ENCODE results near the gene USP9X.

USP9X gene

GRCh38 chrX:41115104-41115425, 29.8 kb downstream of the USP9X start (continued):
- TF ChIP-seq ZNF362 (tag by site-specific recombination; IDR thresholded peaks at IDR 0.05) = peak; percentile 99
- TF ChIP-seq ZFP37 (tag by site-specific recombination; IDR thresholded peaks at IDR 0.05) = 0 out of 2 replicates have a peak, but pooled peaks have one; percentile 27
- peak; percentile 40; the same call in 1 of the 2 replicates for TF ChIP-seq GFI1B (tag by site-specific recombination; IDR thresholded peaks at IDR 0.05)
- peak; percentile 34; the same call in 1 of the 2 replicates for TF ChIP-seq ZNF629 (tag by site-specific recombination; IDR thresholded peaks at IDR 0.05)
- TF ChIP-seq ZNF121 (tag by site-specific recombination; IDR thresholded peaks at IDR 0.05) = peak; percentile 100

- POLR2A ChIA-PET = interaction anchor here (1.1 kb wide), 1 partner anchor 32 kb away, joined by 6 read pairs; the partner anchor contains the start of gene USP9X
- TF ChIP-seq ZNF670 (tag by site-specific recombination; IDR thresholded peaks at IDR 0.05; ENCODE audit: low read depth) (no peak), ZNF660 (tag by site-specific recombination; IDR thresholded peaks at IDR 0.05) (peak; percentile 85), PRDM1 (tag by site-specific recombination; IDR thresholded peaks at IDR 0.05) (peak; percentile 66), MZF1 (tag by site-specific recombination; IDR thresholded peaks at IDR 0.05; ENCODE audit: borderline replicate concordance) (no peak)
Measured at GRCh38 chrX:41116948-41117347, 31.7 kb downstream of the USP9X start.

GRCh38 chrX:41118156-41118555, 32.9 kb downstream of the USP9X start:
- CTCF ChIA-PET = interaction anchor here (0.8 to 1.9 kb wide), 2 partner anchors 9 to 62 kb away, joined by 4 to 6 read pairs; no protein-coding TSS in a partner anchor
- Histone ChIP-seq H3K36me3 (ENCODE audit: control insufficient read depth in 2 of 2, insufficient read depth in 1 of 2, low read length in 2 of 2) (peaks cover under 1 to 5% of the 10 kb centered on the region in 2 experiments), H3K27ac (ENCODE audit: extremely low read depth, low read depth, low read length) (no peak overlapping the region), H3K4me3 (ENCODE audit: low read depth, low read length) (no peak overlapping the region), H3K4me1 (ENCODE audit: control insufficient read depth, insufficient read depth, low read length) (peaks cover 56% of the 10 kb centered on the region), H3K9me3 (ENCODE audit: control insufficient read depth, insufficient read depth, low read depth, low read length) (no peaks in the 10 kb centered on the region)
- TF ChIP-seq ZNF2 (tag by site-specific recombination; IDR thresholded peaks at IDR 0.05) (no peak), ZNF19 (tag by site-specific recombination; IDR thresholded peaks at IDR 0.05; ENCODE audit: low read depth) (no peak), ZNF350 (tag by site-specific recombination; IDR thresholded peaks at IDR 0.05) (no peak), KLF8 (tag by site-specific recombination; IDR thresholded peaks at IDR 0.05) (no peak), ZXDB (tag by site-specific recombination; IDR thresholded peaks at IDR 0.05) (no peak), ZNF610 (tag by site-specific recombination; IDR thresholded peaks at IDR 0.05; ENCODE audit: borderline replicate concordance) (no peak), ZNF112 (tag by site-specific recombination; IDR thresholded peaks at IDR 0.05) (no peak), ZNF843 (tag by site-specific recombination; IDR thresholded peaks at IDR 0.05) (no peak), KLF16 (tag by site-specific recombination; IDR thresholded peaks at IDR 0.05) (no peak), ZNF518A (tag by site-specific recombination; conservative IDR thresholded peaks at IDR 0.05; ENCODE audit: low read depth) (no peak), SETDB1 (IDR thresholded peaks at IDR 0.05; ENCODE audit: insufficient read length, low read length) (no peak)
- POLR2A ChIA-PET = no interaction called here

More at GRCh38 chrX:41116948-41117347, 31.7 kb downstream of the USP9X start:
- Histone ChIP-seq H3K9me3 (ENCODE audit: control insufficient read depth, insufficient read depth, low read depth, low read length) (no peaks in the 10 kb centered on the region), H3K36me3 (ENCODE audit: control insufficient read depth in 2 of 2, insufficient read depth in 1 of 2, low read length in 2 of 2) (peaks cover 0 to 4% of the 10 kb centered on the region in 2 experiments; a peak in 1 of 3 replicates), H3K27ac (ENCODE audit: extremely low read depth, low read depth, low read length) (no peak overlapping the region), H3K4me3 (ENCODE audit: low read depth, low read length) (no peak overlapping the region), H3K4me1 (ENCODE audit: control insufficient read depth, insufficient read depth, low read length) (peaks cover 60% of the 10 kb centered on the region)
- CTCF ChIA-PET = interaction anchor here (0.9 to 1.9 kb wide), 6 partner anchors 9 to 573 kb away, joined by 3 to 5 read pairs (median 4); no protein-coding TSS in a partner anchor
